Nephron progenitor cell (in vitro differentiated cells): ENCODE data around the gene ZNF346.
A peak's percentile ranks its signal among the peaks of the same experiment; 100 is the strongest.

Experiments
- DNase-seq: peaks from one replicate; pipeline ENCODE4 v3.0.0; 2021
- H3K27ac Mint-ChIP-seq: 2 replicates; pipeline ENCODE4 v1.8.0; 2021; ENCODE audit warnings: mild to moderate bottlenecking, moderate library complexity, mixed read lengths
- H3K27me3 Mint-ChIP-seq: 2 replicates; pipeline ENCODE4 v1.8.0; 2021; ENCODE audit warnings: mild to moderate bottlenecking, low read depth, mixed read lengths; ENCODE audit not compliant: poor library complexity
- H3K36me3 Mint-ChIP-seq: 2 replicates; pipeline ENCODE4 v1.8.0; 2021; ENCODE audit warnings: low read depth, mixed read lengths
- H3K4me1 Mint-ChIP-seq: 2 replicates; pipeline ENCODE4 v1.8.0; 2021; ENCODE audit warnings: mixed read lengths
- H3K4me3 Mint-ChIP-seq: 2 replicates; pipeline ENCODE4 v1.8.0; 2021; ENCODE audit warnings: mild to moderate bottlenecking, moderate library complexity, mixed read lengths
- H3K9me3 Mint-ChIP-seq: 2 replicates; pipeline ENCODE4 v1.8.0; 2021; ENCODE audit warnings: mild to moderate bottlenecking, moderate library complexity, mixed read lengths
- CTCF ChIP-seq: fragments of 200-600 bp; sonication (generic); IDR thresholded peaks from 2 replicates; pipeline ENCODE4 v1.5.0; 2021; ENCODE audit warnings: antibody characterized with exemption

Gene ZNF346

GRCh38 chr5:177066224-177066623 lies 43.7 kb downstream of the ZNF346 start:
- Mint-ChIP-seq H3K9me3 (no peaks in the 10 kb centered on the region), H3K36me3 (peaks cover 22% of the 10 kb centered on the region), H3K4me3 (no peak overlapping the region), H3K27me3 (peaks cover 5% of the 10 kb centered on the region), H3K27ac (peak overlapping the region; percentile 30), H3K4me1 (peaks cover 6% of the 10 kb centered on the region)
- no peak for DNase-seq
- TF ChIP-seq CTCF, result no peak

- no peak for TF ChIP-seq CTCF
- Mint-ChIP-seq H3K27ac (no peak overlapping the region), H3K4me3 (no peak overlapping the region), H3K4me1 (peaks cover 12% of the 10 kb centered on the region), H3K36me3 (peaks cover 19% of the 10 kb centered on the region), H3K27me3 (peaks cover 2% of the 10 kb centered on the region), H3K9me3 (no peaks in the 10 kb centered on the region)
- no peak for DNase-seq
Observed at GRCh38 chr5:177067503-177067902, 45.0 kb downstream of the ZNF346 start.

GRCh38 chr5:177070536-177071191 lies 48.2 kb downstream of the ZNF346 start:
- peaks cover 12% of the 10 kb centered on the region for H3K4me1 Mint-ChIP-seq
- peaks cover 15% of the 10 kb centered on the region for H3K36me3 Mint-ChIP-seq
- no peak for TF ChIP-seq CTCF
- DNase-seq, result no peak
- no peak overlapping the region for H3K27ac Mint-ChIP-seq
- no peaks in the 10 kb centered on the region for H3K9me3 Mint-ChIP-seq
- no peak overlapping the region for H3K4me3 Mint-ChIP-seq
- H3K27me3 Mint-ChIP-seq, result peaks cover 2% of the 10 kb centered on the region

GRCh38 chr5:177071666-177072385 lies 49.3 kb downstream of the ZNF346 start:
- no peaks in the 10 kb centered on the region for H3K9me3 Mint-ChIP-seq
- no peak overlapping the region for H3K4me3 Mint-ChIP-seq
- peaks cover 2% of the 10 kb centered on the region for H3K27me3 Mint-ChIP-seq
- H3K36me3 Mint-ChIP-seq, result peaks cover 15% of the 10 kb centered on the region
- peak; percentile 89 for TF ChIP-seq CTCF
- H3K4me1 Mint-ChIP-seq, result peaks cover 12% of the 10 kb centered on the region
- DNase-seq, result peak; percentile 82
- peak overlapping the region; percentile 58 for H3K27ac Mint-ChIP-seq

GRCh38 chr5:177077335-177077734 lies 54.8 kb downstream of the ZNF346 start:
- H3K4me1 Mint-ChIP-seq, result peaks cover under 1% of the 10 kb centered on the region

More at GRCh38 chr5:177077335-177077734, 54.8 kb downstream of the ZNF346 start:
- Mint-ChIP-seq H3K36me3 (peaks cover 10% of the 10 kb centered on the region), H3K27ac (no peak overlapping the region), H3K9me3 (no peaks in the 10 kb centered on the region), H3K27me3 (no peaks in the 10 kb centered on the region), H3K4me3 (no peak overlapping the region)
- no peak for TF ChIP-seq CTCF
- DNase-seq, result no peak
